Left ventricle myocardium superior (tissue), 1 donor: ENCODE data around the gene FIBP. TPM values are rescaled to one million over a fixed set of nuclear protein-coding genes. Genes with fewer than 3 reads are reported as not detected.

Experiments
- ATAC-seq: fragments of 200-7000 bp; cut with Tn5 transposase; one replicate; pipeline ENCODE4 v1.9.1; 2020; ENCODE audit warnings: mild to moderate bottlenecking, moderate library complexity
- DNase-seq: peaks from one replicate; pipeline ENCODE4 v3.0.0-alpha.2; 2020
- intact Hi-C: fragments of 100-400 bp; cut with micrococcal nuclease; formaldehyde crosslinking; loops from one replicate; pipeline ENCODE4 v1.11.0; 2022
- total RNA-seq: library from RNA; stranded (reverse); fragmentation: NEBNext Ultra II Directional; extraction: Animal tissue kit (Norgen Biotek cat#: 25700); gene quantifications from one replicate; pipeline ENCODE4 v1.2.1, GENCODE V29; 2021
- donor health status: DM: no; HTN: yes; CAD: no; lungs with severe emphysema.

FIBP gene
- total RNA-seq, 1 donor from 2014 or later = 44.9 TPM

DNA sequence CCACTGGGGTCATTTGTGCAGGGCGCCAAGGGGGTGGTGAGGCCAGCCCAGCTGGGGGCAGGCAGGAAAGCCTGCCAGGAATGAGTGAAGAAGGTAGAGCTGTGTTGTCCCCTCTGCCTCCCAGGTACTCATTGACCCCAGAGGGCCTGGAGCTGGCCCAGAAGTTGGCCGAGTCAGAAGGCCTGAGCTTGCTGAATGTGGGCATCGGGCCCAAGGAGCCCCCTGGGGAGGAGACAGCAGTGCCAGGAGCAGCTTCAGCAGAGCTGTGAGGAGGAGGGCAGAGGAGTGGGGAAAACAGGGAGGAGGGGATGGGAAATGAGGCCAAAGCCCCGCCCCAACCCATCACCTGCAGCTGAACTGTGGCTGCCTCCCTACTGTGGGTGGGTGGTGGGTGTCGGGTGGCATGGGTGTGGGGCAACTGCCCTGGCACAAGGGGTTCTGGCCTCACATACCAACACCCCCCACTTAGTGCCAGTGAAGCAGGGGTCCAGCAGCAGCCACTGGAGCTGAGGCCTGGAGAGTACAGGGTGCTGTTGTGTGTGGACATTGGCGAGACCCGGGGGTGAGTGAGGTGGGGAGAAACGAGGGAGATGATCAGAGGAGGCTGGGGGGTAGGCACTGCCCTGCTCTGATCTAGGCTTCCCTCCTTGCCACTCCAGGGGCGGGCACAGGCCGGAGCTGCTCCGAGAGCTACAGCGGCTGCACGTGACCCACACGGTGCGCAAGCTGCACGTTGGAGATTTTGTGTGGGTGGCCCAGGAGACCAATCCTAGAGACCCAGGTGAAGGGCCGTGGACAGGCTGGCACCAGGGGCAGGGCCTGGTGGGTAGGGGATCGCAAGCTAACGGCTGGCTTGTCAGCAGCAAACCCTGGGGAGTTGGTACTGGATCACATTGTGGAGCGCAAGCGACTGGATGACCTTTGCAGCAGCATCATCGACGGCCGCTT is 25.1 kb downstream of the FIBP start:
- ATAC-seq = no peak
- intact Hi-C loops = no loop called here
- peak; percentile 44 for DNase-seq

DNA sequence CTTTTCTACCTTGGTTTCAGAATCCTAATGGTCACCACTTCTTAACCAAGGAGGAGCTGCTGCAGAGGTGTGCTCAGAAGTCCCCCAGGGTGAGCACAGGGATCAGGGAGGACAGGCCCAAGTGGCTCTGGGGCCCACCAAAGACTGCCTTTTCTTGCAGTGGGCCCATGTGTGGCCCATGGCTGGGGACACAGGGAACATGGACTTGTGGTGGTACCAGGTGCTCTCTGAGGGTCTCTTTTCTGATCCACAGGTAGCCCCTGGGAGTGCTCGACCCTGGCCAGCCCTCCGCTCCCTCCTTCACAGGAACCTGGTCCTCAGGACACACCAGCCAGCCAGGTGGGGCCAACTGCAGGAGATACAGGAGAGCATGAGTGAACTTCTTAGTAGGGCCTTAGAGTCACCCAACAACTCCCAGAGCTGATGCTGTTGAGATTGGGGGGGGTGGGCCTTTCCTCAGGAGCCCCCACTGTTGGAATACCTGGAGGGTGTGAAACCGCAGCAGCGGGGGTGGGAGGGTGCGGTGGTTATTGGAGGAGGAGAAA is 26.0 kb downstream of the FIBP start:
- intact Hi-C loops = no loop called here
- DNase-seq (peak; percentile 29), ATAC-seq (no peak)

DNA sequence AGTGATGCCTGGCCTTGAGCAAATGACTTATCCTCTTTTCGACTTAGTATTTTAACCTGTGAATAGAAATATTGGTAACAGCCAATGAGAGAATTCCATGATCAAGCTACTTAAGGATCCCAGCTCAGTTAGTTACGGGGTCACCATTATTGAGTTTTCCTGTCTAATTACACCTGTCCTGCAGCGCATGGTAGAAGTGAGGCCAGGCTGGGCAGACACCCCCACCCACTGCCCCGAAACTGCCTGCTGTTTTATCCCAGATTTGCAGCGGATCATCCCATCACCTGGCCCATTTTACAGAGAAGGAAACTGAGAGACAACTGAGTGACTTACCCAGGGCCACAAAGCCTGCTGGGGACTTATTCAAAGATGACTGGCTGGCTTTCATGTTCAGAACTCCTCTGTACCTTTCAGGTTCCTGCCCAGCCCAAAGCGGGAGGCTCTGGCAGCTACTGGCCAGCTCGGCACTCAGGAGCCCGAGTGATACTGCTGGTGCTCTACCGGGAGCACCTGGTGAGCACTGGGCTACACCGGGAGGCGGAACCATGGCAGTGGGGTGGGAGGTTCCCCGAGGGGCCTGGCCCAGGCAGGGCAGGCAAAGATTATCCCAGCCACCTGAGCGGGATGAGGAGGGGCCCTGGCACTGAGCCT is 26.6 kb downstream of the FIBP start:
- intact Hi-C loops = no loop called here
- ATAC-seq (no peak), DNase-seq (no peak)

DNA sequence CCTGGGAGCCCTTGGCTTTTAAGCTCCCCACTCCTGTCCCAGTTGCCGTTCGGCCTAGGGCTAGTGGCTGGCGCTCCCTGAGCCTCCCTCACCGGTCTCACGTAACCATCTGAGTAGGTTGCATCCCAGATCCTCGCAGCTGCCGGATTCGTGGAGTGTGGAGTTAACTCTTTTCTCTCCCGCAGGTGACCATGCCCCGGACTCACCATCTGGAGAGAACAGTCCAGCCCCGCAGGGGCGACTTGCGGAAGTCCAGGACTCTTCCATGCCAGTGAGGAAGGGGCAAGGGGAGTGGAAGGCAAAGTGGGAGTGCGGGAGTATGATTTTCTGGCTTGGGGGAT is 27.1 kb downstream of the FIBP start:
- DNase-seq (peak; percentile 41), ATAC-seq (no peak)
- intact Hi-C loops = no loop called here

DNA sequence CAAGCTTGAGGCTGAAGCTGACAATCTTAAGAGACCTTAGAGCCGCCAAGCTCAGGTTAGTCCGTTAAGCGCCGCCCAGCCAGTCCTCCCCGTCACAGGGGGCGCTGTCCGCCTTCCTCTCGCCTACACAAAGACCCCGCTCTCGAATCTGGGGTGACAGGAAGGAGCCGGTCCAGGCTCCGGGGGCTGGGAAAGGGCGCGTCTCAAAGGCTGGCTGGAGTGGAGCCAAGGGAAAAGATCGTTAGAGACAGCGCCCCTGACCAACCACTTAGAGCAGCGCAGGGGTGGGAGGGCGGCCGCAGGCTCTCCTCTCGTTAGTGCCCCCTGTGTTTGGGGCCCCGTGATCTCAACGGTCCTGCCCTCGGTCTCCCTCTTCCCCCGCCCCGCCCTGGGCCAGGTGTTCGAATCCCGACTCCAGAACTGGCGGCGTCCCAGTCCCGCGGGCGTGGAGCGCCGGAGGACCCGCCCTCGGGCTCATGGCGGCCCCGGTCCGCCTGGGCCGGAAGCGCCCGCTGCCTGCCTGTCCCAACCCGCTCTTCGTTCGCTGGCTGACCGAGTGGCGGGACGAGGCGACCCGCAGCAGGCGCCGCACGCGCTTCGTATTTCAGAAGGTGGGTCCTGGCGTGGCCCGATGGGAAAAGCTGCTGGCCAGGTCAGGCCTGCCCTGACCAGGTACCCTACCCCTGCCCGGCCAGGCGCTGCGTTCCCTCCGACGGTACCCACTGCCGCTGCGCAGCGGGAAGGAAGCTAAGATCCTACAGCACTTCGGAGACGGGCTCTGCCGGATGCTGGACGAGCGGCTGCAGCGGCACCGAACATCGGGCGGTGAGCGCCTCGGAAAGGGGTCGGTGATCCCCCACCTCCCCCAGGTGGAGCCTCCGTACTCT is 27.8 kb downstream of the FIBP start, which contains the start of gene MUS81:
Gene MUS81, plus strand, starts transcription at position 156 of the 887 bp plus-strand sequence. Its CDS starts 321 bp downstream, at position 477.
- intact Hi-C loops = no loop called here
- DNase-seq = peak; percentile 98
- ATAC-seq = peak; percentile 73

DNA sequence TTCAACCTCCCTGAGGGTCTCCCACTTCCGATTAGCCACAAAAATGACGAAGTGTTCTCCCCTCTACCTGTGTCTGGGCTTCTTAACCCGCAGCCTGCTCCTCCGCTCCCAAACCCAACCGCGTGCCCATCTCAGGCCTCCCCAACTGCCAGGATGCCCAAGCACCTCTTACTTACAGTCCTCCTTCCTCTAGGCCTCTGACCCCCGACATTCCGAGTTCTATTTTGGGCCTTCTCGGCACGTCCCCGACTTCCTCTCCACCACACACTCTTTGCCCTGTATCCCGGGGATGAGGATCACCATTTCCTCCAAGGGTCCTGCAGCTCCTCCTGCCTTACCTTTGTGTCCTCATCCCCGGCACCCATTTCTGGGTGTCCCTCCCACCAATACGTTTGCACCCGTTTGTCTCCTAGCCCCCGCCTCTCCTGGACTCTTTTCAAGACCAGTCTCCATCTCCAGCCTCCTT is 28.4 kb downstream of the FIBP start:
- DNase-seq (no peak), ATAC-seq (no peak)
- intact Hi-C loops = no loop called here

DNA sequence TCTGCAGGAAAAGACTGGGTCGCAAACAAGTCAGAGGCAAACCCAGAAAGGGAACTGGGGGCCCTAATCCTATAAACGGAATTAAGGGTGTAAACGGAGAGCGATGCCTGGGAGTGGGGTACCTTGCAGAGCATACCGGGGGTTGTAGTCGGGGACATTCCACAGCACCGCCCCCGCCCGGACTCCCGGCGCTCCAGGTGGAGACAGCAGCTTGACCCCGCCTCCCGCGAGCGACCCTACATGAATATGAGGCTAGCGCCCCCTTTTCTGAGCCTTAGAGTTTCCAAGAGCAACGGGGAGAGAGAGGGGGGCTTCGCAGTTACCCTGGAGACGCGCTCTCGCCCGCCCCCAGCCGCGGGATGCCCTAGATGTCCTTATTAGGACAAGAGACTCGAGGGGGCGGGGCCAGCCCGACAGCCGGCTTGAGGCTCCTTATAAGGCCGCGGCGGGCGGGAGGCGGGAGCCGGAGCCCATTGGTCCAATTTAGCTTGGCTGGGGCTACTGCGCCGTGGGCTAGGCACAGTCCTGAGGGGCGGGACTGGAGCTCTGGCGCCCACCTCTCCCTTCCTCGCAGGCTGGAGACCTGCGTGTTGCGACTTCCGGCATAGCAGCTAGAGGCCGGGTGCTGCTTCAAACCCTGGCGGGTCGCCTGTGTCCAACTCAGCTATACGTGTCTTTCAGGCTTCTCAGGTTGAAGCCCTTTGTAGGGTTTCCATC is 29.0 kb downstream of the FIBP start:
- intact Hi-C loops = no loop called here
- DNase-seq (peak; percentile 100), ATAC-seq (peak; percentile 79)

DNA sequence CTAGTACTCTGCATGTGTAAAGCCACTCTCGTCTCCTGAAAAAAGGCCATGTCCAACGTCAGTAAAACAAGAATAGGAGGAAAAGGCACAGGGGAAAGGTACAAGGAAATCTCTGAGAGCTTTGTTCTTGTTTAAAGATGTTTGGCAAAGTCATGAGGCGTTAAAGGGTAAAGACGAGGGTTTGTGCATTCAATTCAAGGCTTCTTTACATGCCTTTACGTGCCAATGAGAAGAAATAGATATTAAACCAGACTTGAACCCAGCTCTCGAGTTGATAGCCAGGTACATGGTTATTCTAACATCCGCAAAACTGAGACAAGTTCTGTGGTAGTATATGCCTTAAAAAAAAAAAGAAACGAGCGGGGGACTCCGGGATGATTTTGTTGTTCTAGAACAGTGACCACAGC is 29.6 kb downstream of the FIBP start:
- ATAC-seq (no peak), DNase-seq (no peak)
- intact Hi-C loops = no loop called here

DNA sequence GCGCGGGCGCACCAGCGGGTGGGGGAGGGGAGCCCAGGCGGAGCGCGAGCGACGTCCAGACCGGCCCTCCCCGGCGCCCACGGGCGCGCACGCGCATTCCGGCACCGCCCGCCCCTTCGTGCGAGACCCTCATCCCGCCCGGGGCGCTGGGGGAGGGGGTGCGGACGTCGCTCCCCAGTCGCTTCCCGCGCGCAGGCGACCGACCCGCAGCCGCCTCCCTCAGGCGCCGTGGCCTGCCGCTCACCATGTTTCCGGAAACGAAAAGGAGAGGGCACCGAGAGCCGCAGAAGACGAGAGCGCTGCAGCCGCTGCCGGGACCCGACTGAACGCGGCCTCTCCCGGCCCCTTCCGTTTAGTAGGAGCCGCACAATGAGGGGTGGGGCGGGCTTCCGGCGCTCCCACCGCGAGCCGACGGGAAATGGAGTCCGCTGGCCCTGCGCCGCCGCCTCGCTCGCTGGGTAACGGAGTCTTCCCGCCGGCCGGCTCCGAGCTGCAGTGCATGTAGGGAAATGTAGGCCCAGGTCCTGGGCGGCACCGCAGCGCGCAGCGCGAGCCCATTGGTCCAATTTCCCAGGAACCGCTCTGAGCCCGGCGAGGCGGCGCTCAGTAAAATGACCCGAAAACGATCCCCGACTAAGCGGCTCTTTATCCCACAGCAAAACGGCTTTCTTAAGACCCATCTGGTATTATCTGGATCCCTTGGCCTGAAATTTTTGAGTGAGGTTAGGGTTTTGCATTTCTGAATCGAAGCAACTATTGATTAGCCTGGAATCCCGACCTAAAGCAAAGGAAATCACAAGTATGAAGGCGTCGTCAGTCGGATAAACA is 30.2 kb downstream of the FIBP start, which contains the start of gene CFL1:
Gene CFL1, minus strand, starts transcription at position 328 of the 828 bp plus-strand sequence. Its CDS starts 81 bp downstream, at position 247.
- DNase-seq (peak; percentile 100), ATAC-seq (peak; percentile 76)
- intact Hi-C loops = no loop called here

DNA sequence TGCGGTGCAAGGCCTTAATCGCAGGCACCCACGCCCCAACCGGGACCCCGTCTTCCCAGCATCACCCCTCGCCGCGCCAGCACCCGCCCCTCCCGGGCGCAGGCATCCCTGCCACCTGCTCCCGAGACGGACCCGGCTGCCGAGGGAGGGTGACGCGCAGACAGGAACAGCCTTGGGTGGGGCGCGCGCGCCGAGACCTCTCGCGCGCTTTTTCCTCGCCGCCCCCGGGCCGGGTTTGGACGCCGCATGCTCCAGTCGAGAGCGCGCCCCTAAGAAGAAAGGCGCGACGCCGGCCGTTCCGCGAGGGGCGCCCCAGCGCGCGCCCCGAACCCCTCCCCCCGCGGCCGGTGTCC is 30.8 kb downstream of the FIBP start:
- intact Hi-C loops = no loop called here
- ATAC-seq (no peak), DNase-seq (peak; percentile 68)

DNA sequence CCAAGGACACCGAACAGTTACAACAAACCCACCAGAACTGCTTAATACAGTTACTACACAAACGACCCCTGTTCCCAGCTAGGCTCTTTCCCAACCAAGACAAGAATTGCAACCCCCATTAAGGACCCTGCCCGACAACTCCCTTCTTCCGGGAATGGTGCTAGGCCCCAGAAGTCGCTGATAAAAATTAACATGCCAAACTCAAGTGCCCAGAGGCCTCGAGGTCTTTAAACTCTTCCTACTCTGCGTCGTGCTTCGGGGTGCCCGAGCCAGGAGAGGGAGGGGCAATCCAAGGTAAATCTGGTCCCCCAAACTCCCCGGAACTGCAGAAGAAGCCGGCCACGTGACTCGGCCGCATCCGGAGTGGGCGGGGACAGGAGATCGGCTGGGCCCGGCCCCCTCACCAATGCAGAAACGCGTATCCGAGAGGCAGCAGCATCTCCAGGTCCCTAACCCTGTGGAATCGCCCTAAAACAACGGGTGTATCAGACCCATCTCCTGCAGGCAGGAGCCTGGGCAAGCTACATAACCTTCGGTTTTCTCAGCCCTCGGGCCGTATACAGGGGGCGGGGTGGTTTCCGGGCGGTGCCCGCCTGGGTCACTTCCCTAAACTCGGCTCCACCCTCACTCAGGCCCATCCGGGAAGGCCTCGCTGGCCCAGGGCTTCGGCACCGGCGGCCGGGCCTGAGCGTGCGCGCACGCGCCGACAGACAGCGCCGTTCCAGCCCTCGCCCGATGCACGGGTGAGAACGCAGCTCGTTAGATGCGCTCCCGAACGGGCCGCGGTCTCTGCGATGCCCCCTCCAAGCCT is 31.4 kb downstream of the FIBP start:
- intact Hi-C loops = no loop called here
- peak; percentile 89 for DNase-seq
- peak; percentile 38 for ATAC-seq

DNA sequence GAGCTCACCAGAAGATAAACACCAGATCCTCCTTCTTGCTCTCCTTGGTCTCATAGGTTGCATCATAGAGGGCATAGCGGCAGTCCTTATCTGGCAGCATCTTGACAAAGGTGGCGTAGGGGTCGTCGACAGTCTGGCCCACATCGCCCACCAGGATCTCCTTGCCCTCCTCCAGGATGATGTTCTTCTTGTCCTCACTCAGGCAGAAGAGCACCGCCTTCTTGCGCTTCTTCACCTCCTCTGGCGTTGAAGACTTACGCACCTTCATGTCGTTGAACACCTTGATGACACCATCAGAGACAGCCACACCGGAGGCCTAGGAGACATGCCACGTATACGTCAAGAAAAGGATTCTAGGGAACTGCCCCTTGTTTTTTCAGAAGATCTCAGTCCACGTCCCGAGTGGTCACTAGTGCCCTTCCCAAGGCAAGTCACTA is 32.3 kb downstream of the FIBP start:
- intact Hi-C loops = no loop called here
- peak; percentile 23 for DNase-seq
- ATAC-seq = no peak

DNA sequence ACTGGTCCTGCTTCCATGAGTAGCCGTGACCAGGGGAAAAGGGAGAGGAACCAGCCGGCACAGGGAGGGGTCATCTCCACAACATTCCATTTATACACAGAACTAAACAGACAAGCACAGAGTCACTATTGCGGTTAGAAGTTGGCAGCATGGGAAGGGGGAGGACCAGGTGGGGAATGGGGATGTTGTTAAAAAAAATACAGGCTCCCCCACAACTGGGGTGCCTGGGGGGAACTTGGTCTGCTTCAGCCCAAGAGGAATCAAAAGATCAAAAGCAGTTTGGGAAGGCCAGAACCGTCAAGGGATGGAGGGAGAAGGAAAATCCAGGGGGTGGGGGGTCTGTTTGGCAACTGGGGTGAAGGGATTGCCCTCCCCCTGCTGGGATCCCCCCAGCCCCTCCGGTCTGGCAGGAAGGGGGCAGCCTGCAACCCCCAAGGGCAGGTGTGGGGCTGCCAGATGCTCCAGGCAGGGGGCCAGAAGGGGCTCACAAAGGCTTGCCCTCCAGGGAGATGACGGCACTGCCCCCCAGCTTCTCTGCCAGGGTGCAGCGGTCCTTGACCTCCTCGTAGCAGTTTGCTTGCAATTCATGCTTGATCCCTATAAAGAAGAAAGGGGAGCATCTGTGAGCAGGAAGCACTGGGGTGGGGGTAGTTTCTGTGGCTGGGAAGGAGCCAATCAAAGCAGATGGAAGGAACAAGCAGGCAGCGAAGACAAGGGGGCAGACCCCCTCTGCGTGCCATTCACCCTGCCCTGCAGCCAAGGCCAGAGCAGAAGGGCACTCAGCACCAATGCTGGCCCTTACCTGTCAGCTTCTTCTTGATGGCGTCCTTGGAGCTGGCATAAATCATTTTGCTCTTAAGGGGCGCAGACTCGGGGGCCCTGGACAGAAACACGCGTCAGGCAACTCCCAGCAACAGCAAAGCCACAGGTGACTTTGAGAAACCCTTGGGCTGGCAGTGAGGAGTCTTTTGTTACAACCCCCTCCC is 33.1 kb downstream of the FIBP start:
- intact Hi-C loops = no loop called here
- DNase-seq (peak; percentile 25), ATAC-seq (no peak)

DNA sequence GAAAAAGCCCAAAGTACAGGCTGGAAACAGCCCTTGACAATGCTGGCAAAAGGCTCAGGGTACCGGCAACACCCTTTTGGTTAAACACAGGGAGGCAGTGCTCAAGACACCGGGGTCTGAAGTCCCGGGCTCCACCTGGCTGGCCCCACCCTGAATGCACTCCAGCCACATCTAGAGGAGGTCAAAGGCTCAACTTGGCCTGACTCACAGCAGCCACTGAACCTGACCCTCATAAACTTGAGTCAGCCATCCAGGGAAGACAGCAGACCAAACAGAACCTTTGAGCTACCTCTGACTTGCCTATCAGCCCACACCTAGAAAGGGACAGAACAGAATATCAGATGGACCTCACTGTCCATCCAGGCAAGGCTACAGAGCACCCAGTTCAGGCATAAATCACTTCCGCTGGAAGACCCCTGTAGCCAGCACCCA is 34.1 kb downstream of the FIBP start:
- peak; percentile 3 for DNase-seq
- intact Hi-C loops = no loop called here
- no peak for ATAC-seq

DNA sequence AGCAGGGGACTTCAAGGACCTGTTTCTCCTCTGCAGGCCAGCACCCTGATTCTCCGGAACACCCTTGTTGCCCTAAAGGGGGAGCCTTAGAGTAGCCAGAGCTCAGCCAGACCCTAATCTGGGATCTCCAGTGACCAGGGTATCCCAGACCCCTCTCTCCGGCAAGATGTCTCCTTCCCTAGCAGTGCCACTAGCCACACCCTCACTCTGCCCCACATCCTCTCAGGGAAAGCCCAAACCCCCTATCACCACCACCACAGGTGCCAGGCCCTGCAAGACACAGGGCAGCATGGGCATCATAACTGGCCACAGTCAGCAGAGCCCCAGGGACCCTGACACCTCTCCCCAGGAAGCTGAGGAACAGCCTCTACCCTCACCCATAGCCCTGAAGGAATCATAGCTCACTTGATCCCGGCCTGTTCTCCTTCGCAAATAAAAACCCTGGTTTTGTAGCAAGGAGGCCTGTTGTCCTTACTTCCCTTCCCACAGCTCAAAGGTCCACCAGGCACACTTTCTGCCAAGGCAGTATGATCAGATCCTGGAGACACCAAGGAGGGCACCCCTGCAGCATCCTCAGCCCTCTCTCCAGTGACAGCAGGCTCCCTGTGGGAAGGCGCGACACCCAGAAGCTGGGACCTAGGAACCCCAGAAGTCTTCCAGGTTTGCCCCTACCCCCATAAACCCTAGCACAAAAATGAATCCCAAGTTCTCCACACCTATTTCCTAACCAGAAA is 34.9 kb downstream of the FIBP start:
- no peak for ATAC-seq
- intact Hi-C loops = no loop called here
- DNase-seq = no peak
